HL-60 (cell line): ENCODE data around the gene DDR1.

Experiments used
- POLR2AphosphoS5 ChIP-seq: IDR thresholded peaks from 2 replicates; pipeline ENCODE4 v1.6.1; 2012; ENCODE audit warnings: low read depth
- REST ChIP-seq: IDR thresholded peaks from 2 replicates; pipeline ENCODE4 v1.6.1; 2012; ENCODE audit warnings: low read depth; ENCODE audit not compliant: insufficient replicate concordance
- TF ChIP-seq, protein P1 (sequence below): IDR thresholded peaks from one replicate; pipeline ENCODE4 v1.5.1; 2011; ENCODE audit warnings: low read length, control low read depth, inconsistent platforms; ENCODE audit not compliant: insufficient read depth

GRCh38 chr6:30877419-30878262 lies 6.7 kb upstream of the DDR1 start:
- TF ChIP-seq, protein P1, sequence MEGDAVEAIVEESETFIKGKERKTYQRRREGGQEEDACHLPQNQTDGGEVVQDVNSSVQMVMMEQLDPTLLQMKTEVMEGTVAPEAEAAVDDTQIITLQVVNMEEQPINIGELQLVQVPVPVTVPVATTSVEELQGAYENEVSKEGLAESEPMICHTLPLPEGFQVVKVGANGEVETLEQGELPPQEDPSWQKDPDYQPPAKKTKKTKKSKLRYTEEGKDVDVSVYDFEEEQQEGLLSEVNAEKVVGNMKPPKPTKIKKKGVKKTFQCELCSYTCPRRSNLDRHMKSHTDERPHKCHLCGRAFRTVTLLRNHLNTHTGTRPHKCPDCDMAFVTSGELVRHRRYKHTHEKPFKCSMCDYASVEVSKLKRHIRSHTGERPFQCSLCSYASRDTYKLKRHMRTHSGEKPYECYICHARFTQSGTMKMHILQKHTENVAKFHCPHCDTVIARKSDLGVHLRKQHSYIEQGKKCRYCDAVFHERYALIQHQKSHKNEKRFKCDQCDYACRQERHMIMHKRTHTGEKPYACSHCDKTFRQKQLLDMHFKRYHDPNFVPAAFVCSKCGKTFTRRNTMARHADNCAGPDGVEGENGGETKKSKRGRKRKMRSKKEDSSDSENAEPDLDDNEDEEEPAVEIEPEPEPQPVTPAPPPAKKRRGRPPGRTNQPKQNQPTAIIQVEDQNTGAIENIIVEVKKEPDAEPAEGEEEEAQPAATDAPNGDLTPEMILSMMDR, result peak; percentile 63
- TF ChIP-seq POLR2AphosphoS5 (no peak), REST (no peak)
